ENCODE measurements around the gene COL11A1.

COL11A1 gene

DNA sequence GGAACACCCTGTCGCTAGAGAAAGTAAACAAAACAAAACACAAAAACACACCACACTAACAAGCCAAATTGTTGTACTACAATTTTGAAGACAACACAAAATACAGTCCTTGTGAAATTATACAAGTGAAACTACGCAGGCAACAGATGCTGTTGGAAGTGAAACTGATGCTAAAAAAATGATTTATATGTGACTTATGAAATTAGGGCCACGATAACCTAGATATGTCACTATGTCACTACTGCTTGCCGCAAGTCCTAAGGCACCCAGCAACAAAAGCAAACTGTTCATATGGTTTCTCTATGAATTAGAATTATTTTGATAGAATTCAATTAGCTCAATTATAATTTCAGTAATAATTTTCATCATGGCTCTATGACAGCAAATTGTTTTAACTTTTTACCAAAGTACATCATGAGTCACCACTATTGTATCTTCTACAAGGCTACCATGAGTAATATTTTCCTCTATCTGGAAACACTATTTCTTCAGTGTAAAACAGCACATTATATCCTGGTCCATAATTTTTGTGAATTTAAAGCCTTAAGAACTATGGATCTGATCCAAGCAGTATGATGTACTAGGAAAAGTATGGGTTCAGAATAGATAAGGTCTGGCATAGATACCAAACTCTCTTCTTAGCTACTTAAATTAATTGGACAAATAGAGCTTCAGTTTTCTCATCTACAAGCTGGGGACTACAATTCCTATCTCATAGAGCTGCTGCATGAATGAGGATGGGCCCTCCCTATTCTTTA, 216.3 kb downstream of the COL11A1 start:
- no peak overlapping the region for H3K4me3 ChIP-seq (ENCODE audit: low read depth, low read length)
- TF ChIP-seq, protein P1, sequence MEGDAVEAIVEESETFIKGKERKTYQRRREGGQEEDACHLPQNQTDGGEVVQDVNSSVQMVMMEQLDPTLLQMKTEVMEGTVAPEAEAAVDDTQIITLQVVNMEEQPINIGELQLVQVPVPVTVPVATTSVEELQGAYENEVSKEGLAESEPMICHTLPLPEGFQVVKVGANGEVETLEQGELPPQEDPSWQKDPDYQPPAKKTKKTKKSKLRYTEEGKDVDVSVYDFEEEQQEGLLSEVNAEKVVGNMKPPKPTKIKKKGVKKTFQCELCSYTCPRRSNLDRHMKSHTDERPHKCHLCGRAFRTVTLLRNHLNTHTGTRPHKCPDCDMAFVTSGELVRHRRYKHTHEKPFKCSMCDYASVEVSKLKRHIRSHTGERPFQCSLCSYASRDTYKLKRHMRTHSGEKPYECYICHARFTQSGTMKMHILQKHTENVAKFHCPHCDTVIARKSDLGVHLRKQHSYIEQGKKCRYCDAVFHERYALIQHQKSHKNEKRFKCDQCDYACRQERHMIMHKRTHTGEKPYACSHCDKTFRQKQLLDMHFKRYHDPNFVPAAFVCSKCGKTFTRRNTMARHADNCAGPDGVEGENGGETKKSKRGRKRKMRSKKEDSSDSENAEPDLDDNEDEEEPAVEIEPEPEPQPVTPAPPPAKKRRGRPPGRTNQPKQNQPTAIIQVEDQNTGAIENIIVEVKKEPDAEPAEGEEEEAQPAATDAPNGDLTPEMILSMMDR (IDR thresholded peaks at IDR 0.05; ENCODE audit: borderline replicate concordance, insufficient read depth, low read depth, low read length) = no peak

DNA sequence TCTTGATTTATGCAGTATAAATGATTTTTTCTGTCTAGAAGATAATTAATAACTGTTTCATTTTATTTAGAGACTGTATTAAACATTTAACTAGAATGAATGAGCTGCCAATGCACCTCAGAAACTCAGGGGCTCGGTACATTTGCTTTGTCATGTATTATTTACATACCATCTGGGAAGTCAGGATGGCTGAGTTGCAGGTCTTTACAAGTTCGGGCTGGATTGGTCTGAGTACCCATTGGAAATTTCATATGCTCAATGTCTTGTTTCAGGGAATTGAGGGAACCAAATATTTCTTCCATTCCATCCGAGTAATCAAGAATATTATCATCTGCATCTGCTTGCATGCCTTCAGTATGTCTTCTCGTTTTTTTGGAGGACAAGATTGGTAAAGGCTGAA, 221.7 kb downstream of the COL11A1 start:
- H3K4me3 ChIP-seq (ENCODE audit: low read depth, low read length) = no peak overlapping the region
- TF ChIP-seq, protein P1 (IDR thresholded peaks at IDR 0.05; ENCODE audit: borderline replicate concordance, insufficient read depth, low read depth, low read length) = no peak

DNA sequence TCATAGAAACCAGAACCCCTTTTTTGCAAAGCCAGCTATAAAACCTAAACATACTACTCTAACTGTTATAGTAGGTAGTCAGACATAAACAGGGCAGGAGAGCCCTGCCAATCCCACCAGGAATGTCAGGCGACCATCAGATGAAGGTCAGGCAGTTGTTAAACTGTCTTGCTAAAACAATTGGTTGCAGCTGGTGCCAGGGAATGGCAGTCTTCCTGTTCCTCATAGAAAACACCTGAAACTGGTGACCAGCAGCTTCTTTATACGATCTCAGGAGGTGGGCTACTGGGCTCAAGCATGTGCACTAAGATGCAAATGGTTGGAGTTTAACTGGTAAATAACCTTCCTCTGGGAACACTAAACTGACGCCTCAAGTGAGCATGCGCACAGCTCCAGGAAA, 224.1 kb downstream of the COL11A1 start:
- TF ChIP-seq, protein P1 (IDR thresholded peaks at IDR 0.05; ENCODE audit: borderline replicate concordance, insufficient read depth, low read depth, low read length) = no peak
- H3K4me3 ChIP-seq (ENCODE audit: low read depth, low read length) = no peak overlapping the region

DNA sequence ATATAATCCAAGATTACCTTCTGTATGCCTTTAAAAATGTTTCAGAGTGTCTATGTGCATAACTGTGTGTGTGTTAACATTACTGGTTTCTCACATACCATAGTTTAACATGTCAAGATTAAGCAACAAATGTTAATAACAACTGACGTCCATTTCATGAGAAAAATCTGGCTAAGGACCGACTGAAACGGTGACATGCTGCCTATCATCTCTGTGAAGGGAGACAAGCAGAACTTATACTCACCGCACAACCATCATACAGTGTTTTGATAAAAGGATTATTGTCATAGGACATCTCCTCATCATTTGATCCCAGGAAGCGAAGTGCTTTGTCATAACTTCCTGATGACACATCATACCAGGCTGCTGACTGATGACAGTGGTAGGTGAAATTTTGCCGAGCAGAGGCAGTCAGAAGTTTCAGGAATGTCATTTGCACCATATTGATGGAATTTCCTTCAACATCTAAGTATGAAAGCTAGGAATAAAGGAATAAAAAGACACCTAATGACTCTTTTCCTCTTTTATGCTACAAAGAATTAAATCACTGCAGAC, 228.8 kb downstream of the COL11A1 start:
- TF ChIP-seq, protein P1 (IDR thresholded peaks at IDR 0.05; ENCODE audit: borderline replicate concordance, insufficient read depth, low read depth, low read length) = no peak
- no peak overlapping the region for H3K4me3 ChIP-seq (ENCODE audit: low read depth, low read length)

DNA sequence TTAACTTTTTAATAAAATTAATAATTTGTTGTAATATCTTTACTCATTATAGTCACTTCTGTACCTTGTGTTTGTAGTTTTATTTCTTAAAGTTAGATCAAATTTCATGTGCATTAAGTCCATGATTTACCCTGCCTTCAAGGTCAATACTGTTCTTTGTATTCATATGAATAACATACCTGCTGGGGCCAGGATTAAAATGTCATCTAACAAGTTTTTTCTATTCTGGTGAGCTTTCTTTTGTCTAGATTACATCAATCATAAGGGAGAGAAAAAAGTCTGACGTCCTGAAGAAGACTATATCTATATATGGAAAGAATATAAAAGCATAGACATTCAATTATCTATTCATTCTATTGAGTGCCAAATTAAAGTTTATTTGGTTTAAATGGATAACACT, 232.6 kb downstream of the COL11A1 start:
- H3K4me3 ChIP-seq (ENCODE audit: low read depth, low read length) = no peak overlapping the region
- TF ChIP-seq, protein P1 (IDR thresholded peaks at IDR 0.05; ENCODE audit: borderline replicate concordance, insufficient read depth, low read depth, low read length) = no peak

DNA sequence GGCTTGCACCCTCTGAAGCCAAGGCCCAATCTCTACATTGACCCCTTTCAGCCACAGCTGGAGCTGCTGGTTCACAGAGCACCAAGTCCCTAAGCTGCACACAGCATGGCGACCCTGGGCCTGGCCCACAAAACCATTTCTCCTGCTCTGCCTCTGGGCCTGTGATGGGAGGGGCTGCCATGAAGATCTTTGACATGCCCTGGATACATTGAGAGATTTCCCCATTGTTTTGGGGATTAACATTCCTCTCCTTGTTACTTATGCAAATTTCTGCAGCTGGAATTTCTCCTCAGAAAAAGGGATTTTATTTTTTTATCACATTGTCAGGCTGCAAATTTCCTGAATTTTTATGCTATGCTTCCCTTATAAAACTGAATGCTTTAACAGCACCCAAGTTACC, 235.8 kb downstream of the COL11A1 start:
- no peak overlapping the region for H3K4me3 ChIP-seq (ENCODE audit: low read depth, low read length)
- TF ChIP-seq, protein P1 (IDR thresholded peaks at IDR 0.05; ENCODE audit: borderline replicate concordance, insufficient read depth, low read depth, low read length) = no peak

DNA sequence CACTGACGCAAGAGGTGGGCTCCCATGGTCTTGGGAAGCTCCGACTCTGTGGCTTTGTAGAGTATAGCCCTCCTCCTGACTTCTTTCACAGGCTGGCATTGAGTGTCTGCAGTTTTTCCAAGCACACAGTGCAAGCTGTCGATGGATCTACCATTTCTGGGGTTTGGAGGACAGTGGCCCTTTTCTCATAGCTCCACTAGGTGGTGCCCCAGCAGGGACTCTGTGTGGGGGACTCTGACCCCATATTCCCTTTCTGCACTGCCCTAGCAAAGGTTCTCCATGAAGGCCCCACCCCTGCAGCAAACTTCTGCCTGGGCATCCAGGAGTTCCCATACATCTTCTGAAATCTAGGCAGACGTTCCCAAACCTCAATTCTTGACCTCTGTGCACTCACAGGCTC, 236.2 kb downstream of the COL11A1 start:
- H3K4me3 ChIP-seq (ENCODE audit: low read depth, low read length) = no peak overlapping the region
- TF ChIP-seq, protein P1 (IDR thresholded peaks at IDR 0.05; ENCODE audit: borderline replicate concordance, insufficient read depth, low read depth, low read length) = peak; percentile 28; the same call in 1 of the 2 replicates
